HG03045 (cell line): ENCODE measurements around the gene DRG2.

Experiments
- ATAC-seq: cut with Tn5 transposase; IDR thresholded peaks from one replicate; pipeline ENCODE4 v1.9.1; 2021; ENCODE audit warnings: mild to moderate bottlenecking, moderate library complexity; ENCODE audit not compliant: unreplicated experiment

The DRG2 gene

GRCh38 chr17:18087610-18088491 is at the start of gene DRG2:
Gene DRG2 (plus strand): TSS chr17:18087948. CDS start chr17:18088024, 76 bp downstream.
- peak; percentile 79 for ATAC-seq

- no peak for ATAC-seq
Measured at GRCh38 chr17:18038149-18038850, 49.4 kb upstream of the DRG2 start.

- ATAC-seq, result peak; percentile 89
Measured at GRCh38 chr17:18038861-18039534, 48.8 kb upstream of the DRG2 start, which contains the start of the genes ATPAF2 and GID4. Gene ATPAF2 (minus strand): TSS chr17:18039168. CDS start chr17:18039013, 155 bp downstream. Gene GID4 (plus strand): TSS chr17:18039408. CDS start chr17:18039465, 57 bp downstream.

- ATAC-seq, result peak; percentile 5
Measured at GRCh38 chr17:18039535-18040260, 48.0 kb upstream of the DRG2 start.

- ATAC-seq, result no peak
Measured at GRCh38 chr17:18040261-18040858, 47.4 kb upstream of the DRG2 start.

GRCh38 chr17:18041776-18042175 is 46.0 kb upstream of the DRG2 start:
- no peak for ATAC-seq

- ATAC-seq, result no peak
Measured at GRCh38 chr17:18042983-18043382, 44.8 kb upstream of the DRG2 start.

- ATAC-seq, result no peak
Measured at GRCh38 chr17:18043491-18043890, 44.3 kb upstream of the DRG2 start.

GRCh38 chr17:18044609-18045008 is 43.1 kb upstream of the DRG2 start:
- ATAC-seq, result no peak

GRCh38 chr17:18045691-18046350 is 41.9 kb upstream of the DRG2 start:
- no peak for ATAC-seq

GRCh38 chr17:18055597-18055996 is 32.2 kb upstream of the DRG2 start:
- no peak for ATAC-seq

- no peak for ATAC-seq
Measured at GRCh38 chr17:18056214-18056613, 31.5 kb upstream of the DRG2 start.

- ATAC-seq, result no peak
Measured at GRCh38 chr17:18059283-18059682, 28.5 kb upstream of the DRG2 start.

- ATAC-seq, result no peak
Measured at GRCh38 chr17:18064053-18064452, 23.7 kb upstream of the DRG2 start.

- no peak for ATAC-seq
Measured at GRCh38 chr17:18065546-18065945, 22.2 kb upstream of the DRG2 start.

GRCh38 chr17:18066866-18067265 is 20.9 kb upstream of the DRG2 start:
- ATAC-seq, result no peak

GRCh38 chr17:18069101-18069500 is 18.6 kb upstream of the DRG2 start:
- no peak for ATAC-seq

GRCh38 chr17:18070861-18071340 is 16.8 kb upstream of the DRG2 start:
- ATAC-seq, result no peak

GRCh38 chr17:18071751-18072150 is 16.0 kb upstream of the DRG2 start:
- no peak for ATAC-seq
